AG10803 (cell line): ENCODE results near the gene PKD2.

ENCODE experiments used
- DNase-seq: peaks from one replicate; pipeline ENCODE4 v3.0.0; 2010; ENCODE audit warnings: low read depth
- H3K4me3 ChIP-seq: 2 replicates; pipeline ENCODE4 v1.5.1; 2011; ENCODE audit warnings: mild to moderate bottlenecking, low read length, control low read depth
- TF ChIP-seq, protein P1 (sequence below): conservative IDR thresholded peaks from 2 replicates; pipeline ENCODE4 v1.5.1; 2011; ENCODE audit warnings: mild to moderate bottlenecking, low read length, control low read depth, inconsistent platforms

The PKD2 gene

DNA sequence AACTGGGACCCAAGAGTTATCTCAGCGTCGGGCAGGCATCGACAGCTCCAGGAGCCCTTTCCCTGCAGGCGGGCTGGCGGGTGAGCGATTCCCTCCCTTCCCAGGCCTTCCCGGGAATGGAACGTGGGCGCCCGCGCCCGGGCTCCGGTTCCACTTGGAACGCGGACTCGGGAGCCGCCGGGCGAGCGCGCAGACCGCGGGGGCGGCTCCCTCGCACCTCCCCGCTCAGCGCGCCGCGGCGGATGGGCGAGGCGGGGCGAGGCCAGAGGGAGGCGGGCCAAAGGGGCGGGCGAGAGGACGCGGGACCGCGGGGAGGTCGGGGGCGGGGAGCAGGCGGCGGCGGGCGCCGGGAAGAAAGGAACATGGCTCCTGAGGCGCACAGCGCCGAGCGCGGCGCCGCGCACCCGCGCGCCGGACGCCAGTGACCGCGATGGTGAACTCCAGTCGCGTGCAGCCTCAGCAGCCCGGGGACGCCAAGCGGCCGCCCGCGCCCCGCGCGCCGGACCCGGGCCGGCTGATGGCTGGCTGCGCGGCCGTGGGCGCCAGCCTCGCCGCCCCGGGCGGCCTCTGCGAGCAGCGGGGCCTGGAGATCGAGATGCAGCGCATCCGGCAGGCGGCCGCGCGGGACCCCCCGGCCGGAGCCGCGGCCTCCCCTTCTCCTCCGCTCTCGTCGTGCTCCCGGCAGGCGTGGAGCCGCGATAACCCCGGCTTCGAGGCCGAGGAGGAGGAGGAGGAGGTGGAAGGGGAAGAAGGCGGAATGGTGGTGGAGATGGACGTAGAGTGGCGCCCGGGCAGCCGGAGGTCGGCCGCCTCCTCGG lies at the start of gene PKD2:
PKD2 (plus strand) TSS at position 332 of the 818 bp plus-strand sequence; CDS start at position 431, 99 bp downstream.
- peak; percentile 81 for DNase-seq
- TF ChIP-seq, protein P1, sequence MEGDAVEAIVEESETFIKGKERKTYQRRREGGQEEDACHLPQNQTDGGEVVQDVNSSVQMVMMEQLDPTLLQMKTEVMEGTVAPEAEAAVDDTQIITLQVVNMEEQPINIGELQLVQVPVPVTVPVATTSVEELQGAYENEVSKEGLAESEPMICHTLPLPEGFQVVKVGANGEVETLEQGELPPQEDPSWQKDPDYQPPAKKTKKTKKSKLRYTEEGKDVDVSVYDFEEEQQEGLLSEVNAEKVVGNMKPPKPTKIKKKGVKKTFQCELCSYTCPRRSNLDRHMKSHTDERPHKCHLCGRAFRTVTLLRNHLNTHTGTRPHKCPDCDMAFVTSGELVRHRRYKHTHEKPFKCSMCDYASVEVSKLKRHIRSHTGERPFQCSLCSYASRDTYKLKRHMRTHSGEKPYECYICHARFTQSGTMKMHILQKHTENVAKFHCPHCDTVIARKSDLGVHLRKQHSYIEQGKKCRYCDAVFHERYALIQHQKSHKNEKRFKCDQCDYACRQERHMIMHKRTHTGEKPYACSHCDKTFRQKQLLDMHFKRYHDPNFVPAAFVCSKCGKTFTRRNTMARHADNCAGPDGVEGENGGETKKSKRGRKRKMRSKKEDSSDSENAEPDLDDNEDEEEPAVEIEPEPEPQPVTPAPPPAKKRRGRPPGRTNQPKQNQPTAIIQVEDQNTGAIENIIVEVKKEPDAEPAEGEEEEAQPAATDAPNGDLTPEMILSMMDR: no peak
- H3K4me3 ChIP-seq: peak within 1 kb of the TSS; percentile 78

DNA sequence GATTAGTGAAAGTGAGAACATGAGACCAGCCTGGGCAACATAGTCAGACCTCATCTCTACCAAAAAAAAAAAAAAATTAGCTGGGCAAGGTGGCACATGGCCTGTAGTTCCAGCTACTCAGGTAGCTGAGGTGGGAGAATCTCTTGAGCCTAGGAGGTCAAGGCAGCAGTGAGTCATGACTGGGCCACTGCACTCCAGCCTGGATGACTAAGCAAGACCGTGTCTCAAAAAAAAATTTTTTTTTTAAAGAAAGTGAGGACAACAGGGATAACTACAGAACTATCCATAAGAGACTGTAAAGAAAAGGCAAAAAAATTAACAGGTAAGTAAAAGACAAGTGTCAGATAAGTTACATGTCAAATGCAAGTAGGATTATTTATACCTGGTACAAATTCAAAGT lies 45.4 kb upstream of the PKD2 start:
- no peak overlapping the region for H3K4me3 ChIP-seq
- DNase-seq: peak; percentile 39
- TF ChIP-seq, protein P1: no peak

DNA sequence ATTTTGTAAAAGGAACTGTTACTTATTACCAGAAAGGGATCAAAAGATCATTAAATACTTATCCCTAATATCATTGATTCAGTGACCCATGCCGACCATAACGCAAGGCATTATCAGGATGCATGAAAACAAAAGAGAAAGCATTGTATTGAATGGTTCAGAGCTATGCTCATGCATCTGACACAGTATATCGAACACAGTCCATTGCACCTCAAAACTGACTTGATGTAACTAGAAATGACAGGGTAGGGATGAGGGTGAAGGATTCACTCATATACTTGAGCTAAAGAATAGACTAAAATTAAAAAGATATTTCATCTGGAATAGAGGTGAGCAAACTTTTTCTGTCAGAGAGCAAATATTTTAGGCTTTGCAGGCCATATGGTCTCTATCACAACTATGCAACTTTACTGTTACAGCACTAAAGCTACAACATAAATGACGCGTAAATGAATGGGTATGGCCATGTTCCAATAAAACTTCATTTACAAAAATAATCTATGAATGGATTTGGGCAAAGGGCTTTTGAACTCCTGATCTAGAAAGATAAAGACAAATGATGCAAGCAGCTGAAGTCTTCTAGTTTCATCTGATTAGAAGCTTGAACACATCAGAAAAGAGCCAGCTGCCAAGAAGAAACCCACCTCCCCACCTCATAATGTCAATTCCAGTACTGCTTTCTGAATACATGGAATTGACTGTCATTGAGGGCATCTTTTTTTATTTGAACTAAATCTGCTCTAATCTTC lies 44.9 kb upstream of the PKD2 start:
- TF ChIP-seq, protein P1: no peak
- H3K4me3 ChIP-seq: no peak overlapping the region
- DNase-seq: no peak

DNA sequence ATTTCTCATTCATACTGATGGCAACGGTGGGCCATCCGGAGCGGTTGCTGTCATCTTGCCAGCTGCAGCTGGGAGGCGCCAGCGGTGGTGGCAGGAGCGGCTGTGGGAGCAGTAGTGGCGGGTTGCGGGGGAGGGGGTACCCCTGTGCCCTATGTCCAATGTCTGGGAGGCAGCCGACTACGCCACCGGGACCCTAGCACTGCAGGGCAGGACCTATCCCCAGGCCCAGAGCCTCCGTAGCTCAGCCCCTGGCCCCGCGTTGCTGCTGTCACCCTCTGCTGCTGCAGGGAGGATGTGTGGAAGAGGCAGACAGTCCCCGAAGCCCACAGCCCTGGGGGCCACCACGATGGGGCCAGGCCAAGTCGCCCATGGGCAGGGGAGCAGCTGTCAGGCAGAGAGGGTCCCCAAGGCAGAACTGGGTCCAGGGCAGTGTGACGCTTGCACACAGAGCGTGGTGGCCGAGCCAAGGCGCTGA lies 41.9 kb upstream of the PKD2 start:
- no peak overlapping the region for H3K4me3 ChIP-seq
- TF ChIP-seq, protein P1: no peak
- DNase-seq: no peak

DNA sequence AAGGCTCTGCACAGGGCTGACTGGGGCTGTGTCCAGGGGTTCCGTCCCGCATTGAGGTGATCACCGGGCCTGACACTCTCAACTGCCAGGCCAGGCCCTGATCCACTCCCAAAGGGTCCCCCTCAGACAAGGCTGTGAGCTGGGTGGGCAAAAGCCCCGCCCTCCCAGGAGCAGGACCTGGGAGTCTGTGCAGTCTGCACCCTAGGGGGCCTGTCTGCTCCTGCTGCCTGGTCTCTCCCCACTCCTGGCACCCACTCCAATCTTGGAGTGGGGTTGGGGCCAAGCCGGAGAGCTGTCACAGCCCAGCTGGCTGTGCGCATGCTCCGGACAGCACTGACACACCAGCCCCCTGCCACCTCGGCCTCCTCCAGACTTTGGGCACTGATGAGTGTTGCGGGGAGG lies 41.3 kb upstream of the PKD2 start:
- H3K4me3 ChIP-seq: no peak overlapping the region
- TF ChIP-seq, protein P1: no peak
- no peak for DNase-seq

DNA sequence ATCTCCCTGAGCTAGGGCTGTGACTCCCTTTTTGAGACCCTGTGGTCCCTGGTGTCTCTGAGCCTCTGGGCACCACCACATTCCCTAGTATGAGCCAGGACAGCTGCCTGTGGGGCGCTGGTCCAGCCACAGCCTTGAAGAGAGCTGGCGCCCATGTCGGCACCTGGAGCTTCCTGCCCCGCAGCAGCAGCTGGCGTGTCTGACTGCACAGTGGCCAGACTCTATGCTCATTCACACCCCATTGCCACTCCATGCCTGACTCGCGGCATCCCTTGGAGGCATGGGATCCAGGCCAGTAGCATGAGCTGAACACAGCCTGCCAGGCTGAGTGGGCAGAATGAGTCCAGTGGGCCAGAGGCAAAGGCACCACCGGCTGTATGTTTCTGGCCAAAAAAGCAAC lies 40.2 kb upstream of the PKD2 start:
- TF ChIP-seq, protein P1: no peak
- no peak overlapping the region for H3K4me3 ChIP-seq
- DNase-seq: no peak
